Smooth muscle cell (in vitro differentiated cells): ENCODE data around the gene PFKFB3. TPM values are rescaled to one million over a fixed set of nuclear protein-coding genes. Genes with fewer than 3 reads are reported as not detected.

Source experiments
- DNase-seq: peaks from one replicate; lab custom pipeline; 2025; ENCODE audit not compliant: unreplicated experiment; lab: John Stamatoyannopoulos, UW
- H2AFZ ChIP-seq: fragments of 200-600 bp; sonication (generic); 2 replicates; pipeline ENCODE4 v1.6.0; 2016; ENCODE audit warnings: antibody characterized with exemption, low read depth, mild to moderate bottlenecking
- H3F3A ChIP-seq: fragments of 200-600 bp; sonication (generic); 2 replicates; pipeline ENCODE4 v1.6.0; 2017; ENCODE audit warnings: antibody characterized with exemption, low read depth
- H3K27ac ChIP-seq: fragments of 200-600 bp; sonication (generic); 2 replicates; pipeline ENCODE4 v1.5.1; 2016; ENCODE audit warnings: low read depth, mild to moderate bottlenecking
- H3K27me3 ChIP-seq: fragments of 200-600 bp; sonication (generic); 2 replicates; pipeline ENCODE4 v1.6.1; 2016; ENCODE audit warnings: low read depth, mild to moderate bottlenecking
- H3K36me3 ChIP-seq: fragments of 200-600 bp; sonication (generic); 2 replicates; pipeline ENCODE4 v1.5.1; 2016; ENCODE audit warnings: low read depth
- H3K4me1 ChIP-seq: fragments of 200-600 bp; sonication (generic); 2 replicates; pipeline ENCODE4 v1.5.1; 2016; ENCODE audit warnings: low read depth
- H3K4me2 ChIP-seq: fragments of 200-600 bp; sonication (generic); 2 replicates; pipeline ENCODE4 v1.6.0; 2016; ENCODE audit warnings: mild to moderate bottlenecking
- H3K4me3 ChIP-seq: fragments of 200-600 bp; sonication (generic); 2 replicates; pipeline ENCODE4 v1.5.1; 2016; ENCODE audit warnings: mild to moderate bottlenecking
- H3K79me2 ChIP-seq: fragments of 200-600 bp; sonication (generic); 2 replicates; pipeline ENCODE4 v1.6.0; 2016; ENCODE audit warnings: low read depth, mild to moderate bottlenecking
- H3K9ac ChIP-seq: fragments of 200-600 bp; sonication (generic); 2 replicates; pipeline ENCODE4 v1.6.0; 2016; ENCODE audit warnings: low read depth
- H3K9me3 ChIP-seq: fragments of 200-600 bp; sonication (generic); replicated peaks from 2 replicates; pipeline ENCODE4 v1.5.1; 2016; ENCODE audit warnings: low read depth
- H4K20me1 ChIP-seq: fragments of 200-600 bp; sonication (generic); 2 replicates; pipeline ENCODE4 v1.6.0; 2016; ENCODE audit warnings: low read depth
- WGBS: methylation state at CpG from one replicate; pipeline ENCODE4 v1.1.7; 2016; ENCODE audit warnings: low lambda C conversion rate; 5-methylcytosine and 5-hydroxymethylcytosine counted together
- polyA plus RNA-seq: library from polyadenylated mRNA; unstranded; fragments of >200 nt; fragmentation: Nextera tagmentation; extraction: Ambion mirVana; gene quantifications from 2 replicates; pipeline ENCODE4 v1.2.1, GENCODE V29; 2016
- total RNA-seq: library from RNA; depleted of rRNA; stranded (reverse); fragments of >200 nt; gene quantifications from 2 replicates; pipeline ENCODE4 v1.2.3, GENCODE V29; 2014
- TF ChIP-seq, protein P1 (sequence below): fragments of 200-600 bp; sonication (generic); IDR thresholded peaks from 2 replicates; pipeline ENCODE4 v1.5.1; 2017; ENCODE audit warnings: borderline replicate concordance, mild to moderate bottlenecking, antibody characterized with exemption; ENCODE audit not compliant: insufficient read depth, poor library complexity, severe bottlenecking

The PFKFB3 gene
- total and polyA plus RNA-seq, 2 experiments from 2014 or later: 61.3 to 68.3 TPM

DNA sequence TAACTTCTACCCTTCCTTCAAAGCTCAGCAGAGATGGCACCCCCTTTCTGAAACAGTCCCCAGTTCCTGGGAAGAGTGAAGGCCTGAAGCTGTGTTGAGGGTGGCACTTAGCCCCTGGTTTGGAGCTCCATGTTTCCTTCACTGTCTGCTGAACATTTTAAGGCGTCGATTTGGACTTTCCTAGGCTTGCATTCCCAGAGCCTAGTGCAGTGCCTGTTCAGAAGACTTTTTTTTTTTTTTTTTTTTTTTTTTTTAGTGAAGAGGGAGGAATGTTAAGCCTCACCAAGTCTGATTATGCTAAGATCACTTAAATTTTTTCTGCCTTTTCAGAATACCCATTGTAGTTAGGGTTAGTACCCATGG lies 97.0 kb downstream of the PFKFB3 start:
- Histone ChIP-seq H3K79me2 (no peaks in the 10 kb centered on the region), H3K27me3 (no peaks in the 10 kb centered on the region), H4K20me1 (peaks cover 17% of the 10 kb centered on the region), H3F3A (no peaks in the 10 kb centered on the region), H3K36me3 (no peaks in the 10 kb centered on the region), H3K4me3 (no peak overlapping the region), H3K27ac (peak overlapping the region; percentile 32), H3K9me3 (no peaks in the 10 kb centered on the region), H3K4me2 (no peak overlapping the region), H3K9ac (no peak overlapping the region), H2AFZ (no peak overlapping the region), H3K4me1 (no peaks in the 10 kb centered on the region)
- no peak for DNase-seq
- TF ChIP-seq, protein P1, sequence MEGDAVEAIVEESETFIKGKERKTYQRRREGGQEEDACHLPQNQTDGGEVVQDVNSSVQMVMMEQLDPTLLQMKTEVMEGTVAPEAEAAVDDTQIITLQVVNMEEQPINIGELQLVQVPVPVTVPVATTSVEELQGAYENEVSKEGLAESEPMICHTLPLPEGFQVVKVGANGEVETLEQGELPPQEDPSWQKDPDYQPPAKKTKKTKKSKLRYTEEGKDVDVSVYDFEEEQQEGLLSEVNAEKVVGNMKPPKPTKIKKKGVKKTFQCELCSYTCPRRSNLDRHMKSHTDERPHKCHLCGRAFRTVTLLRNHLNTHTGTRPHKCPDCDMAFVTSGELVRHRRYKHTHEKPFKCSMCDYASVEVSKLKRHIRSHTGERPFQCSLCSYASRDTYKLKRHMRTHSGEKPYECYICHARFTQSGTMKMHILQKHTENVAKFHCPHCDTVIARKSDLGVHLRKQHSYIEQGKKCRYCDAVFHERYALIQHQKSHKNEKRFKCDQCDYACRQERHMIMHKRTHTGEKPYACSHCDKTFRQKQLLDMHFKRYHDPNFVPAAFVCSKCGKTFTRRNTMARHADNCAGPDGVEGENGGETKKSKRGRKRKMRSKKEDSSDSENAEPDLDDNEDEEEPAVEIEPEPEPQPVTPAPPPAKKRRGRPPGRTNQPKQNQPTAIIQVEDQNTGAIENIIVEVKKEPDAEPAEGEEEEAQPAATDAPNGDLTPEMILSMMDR: no peak
- WGBS: 90% methylated on average over 2 of the region's 2 CpGs

DNA sequence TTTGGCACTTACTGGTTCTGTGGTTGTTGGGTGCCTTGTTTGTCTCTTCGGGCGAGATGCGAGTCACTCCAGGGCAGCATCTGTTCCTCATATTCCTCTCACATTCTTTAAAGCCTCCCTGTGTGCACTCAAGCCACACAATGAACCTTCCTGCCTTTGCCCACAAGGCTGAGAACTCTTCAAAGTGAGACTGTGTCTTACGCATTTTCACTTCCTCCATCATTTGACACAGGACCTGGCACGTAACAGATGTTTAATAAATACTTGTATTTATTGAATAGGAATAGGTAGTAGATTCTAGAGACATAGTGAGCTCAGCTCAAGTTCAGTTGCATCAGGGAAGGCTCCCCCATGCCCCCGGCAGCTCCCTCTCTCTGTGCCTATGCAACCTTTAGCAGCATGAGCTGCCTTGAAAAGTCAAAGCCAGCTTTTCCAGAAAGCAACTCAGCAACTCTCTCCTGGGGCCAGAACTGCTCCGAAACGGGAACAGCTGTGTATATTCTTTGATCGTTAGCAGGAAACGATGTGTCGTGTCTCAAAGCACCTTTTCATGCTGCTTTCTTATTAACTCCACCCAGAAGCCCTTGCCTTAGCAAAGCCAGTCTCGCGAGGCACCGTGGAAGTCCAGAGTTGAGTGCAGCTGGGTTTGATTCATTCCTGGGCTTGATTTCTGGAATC lies 97.5 kb downstream of the PFKFB3 start:
- no peak overlapping the region for H3K9ac ChIP-seq
- no peaks in the 10 kb centered on the region for H3K9me3 ChIP-seq
- H3F3A ChIP-seq: no peaks in the 10 kb centered on the region
- H2AFZ ChIP-seq: no peak overlapping the region
- H3K4me1 ChIP-seq: no peaks in the 10 kb centered on the region
- no peak overlapping the region for H3K4me3 ChIP-seq
- no peaks in the 10 kb centered on the region for H3K79me2 ChIP-seq
- no peak overlapping the region for H3K27ac ChIP-seq
- H3K36me3 ChIP-seq: no peaks in the 10 kb centered on the region
- TF ChIP-seq, protein P1: no peak
- H3K4me2 ChIP-seq: no peak overlapping the region
- DNase-seq: no peak
- H3K27me3 ChIP-seq: no peaks in the 10 kb centered on the region
- peaks cover 17% of the 10 kb centered on the region for H4K20me1 ChIP-seq
- 78% methylated on average over 14 of the region's 14 CpGs for WGBS

DNA sequence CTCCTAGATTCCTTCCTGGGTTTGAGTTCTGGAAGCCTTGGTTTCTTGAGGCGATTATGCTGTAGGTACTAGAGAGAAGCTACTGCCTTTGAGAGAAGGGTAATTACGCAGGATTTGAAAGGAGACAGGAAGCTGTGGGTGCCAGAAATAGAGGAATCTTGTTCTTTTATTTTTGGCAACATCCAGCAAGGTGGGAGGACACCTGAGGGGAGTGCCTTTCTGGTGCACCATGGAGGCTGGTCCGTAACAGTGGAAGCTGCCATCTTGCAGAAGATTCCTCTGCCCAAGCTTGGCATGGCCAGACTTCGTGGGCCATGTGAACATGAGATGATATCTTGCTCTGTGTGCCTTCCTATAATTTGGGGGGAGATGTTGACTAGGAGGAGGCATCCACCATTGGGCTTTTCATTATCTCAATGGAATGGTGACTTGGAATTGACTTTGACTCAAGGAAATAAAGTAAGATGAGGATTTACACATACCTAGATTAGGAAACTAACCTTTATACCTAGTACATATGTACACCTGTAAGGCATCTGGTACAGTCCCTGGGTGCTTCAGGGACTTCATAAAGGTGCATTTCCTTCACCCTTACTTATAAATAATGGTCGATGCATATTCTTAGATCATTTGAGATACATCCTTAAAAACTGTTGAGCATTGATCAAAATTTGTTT lies 98.2 kb downstream of the PFKFB3 start:
- no peak overlapping the region for H3K27ac ChIP-seq
- H3F3A ChIP-seq: no peaks in the 10 kb centered on the region
- no peak for DNase-seq
- no peaks in the 10 kb centered on the region for H3K9me3 ChIP-seq
- TF ChIP-seq, protein P1: no peak
- H3K9ac ChIP-seq: no peak overlapping the region
- no peaks in the 10 kb centered on the region for H3K27me3 ChIP-seq
- H3K36me3 ChIP-seq: no peaks in the 10 kb centered on the region
- no peak overlapping the region for H3K4me3 ChIP-seq
- peaks cover 17% of the 10 kb centered on the region for H4K20me1 ChIP-seq
- 93% methylated on average over 5 of the region's 5 CpGs for WGBS
- H3K4me1 ChIP-seq: no peaks in the 10 kb centered on the region
- no peak overlapping the region for H2AFZ ChIP-seq
- H3K79me2 ChIP-seq: no peaks in the 10 kb centered on the region
- H3K4me2 ChIP-seq: no peak overlapping the region
